Glutamatergic neuron (in vitro differentiated cells): ENCODE results near the gene FBXO21. TPM values are rescaled to one million over a fixed set of nuclear protein-coding genes. Genes with fewer than 3 reads are reported as not detected.
A peak's percentile ranks its signal among the peaks of the same experiment; 100 is the strongest.

ENCODE experiments used
- DNase-seq: peaks from one replicate; pipeline ENCODE4 v3.0.0; 2022
- H3K27ac Mint-ChIP-seq: one replicate; pipeline ENCODE4 v1.8.0; 2020; ENCODE audit warnings: mild to moderate bottlenecking, mixed read lengths, inconsistent platforms; ENCODE audit not compliant: unreplicated experiment
- H3K27me3 Mint-ChIP-seq: one replicate; pipeline ENCODE4 v1.8.0; 2020; ENCODE audit warnings: mild to moderate bottlenecking, moderate library complexity, mixed read lengths, inconsistent platforms; ENCODE audit not compliant: unreplicated experiment
- H3K36me3 Mint-ChIP-seq: one replicate; pipeline ENCODE4 v1.8.0; 2020; ENCODE audit warnings: mild to moderate bottlenecking, mixed read lengths, inconsistent platforms; ENCODE audit not compliant: unreplicated experiment
- H3K4me1 Mint-ChIP-seq: one replicate; pipeline ENCODE4 v1.8.0; 2020; ENCODE audit warnings: mild to moderate bottlenecking, low read depth, mixed read lengths, inconsistent platforms; ENCODE audit not compliant: unreplicated experiment
- H3K4me3 Mint-ChIP-seq: one replicate; pipeline ENCODE4 v1.8.0; 2020; ENCODE audit warnings: mild to moderate bottlenecking, mixed read lengths, inconsistent platforms; ENCODE audit not compliant: unreplicated experiment
- H3K9me3 Mint-ChIP-seq: one replicate; pipeline ENCODE4 v1.8.0; 2020; ENCODE audit warnings: mild to moderate bottlenecking, moderate library complexity, mixed read lengths, inconsistent platforms; ENCODE audit not compliant: unreplicated experiment
- CTCF ChIP-seq: fragments of 200-600 bp; sonication (generic); IDR thresholded peaks from one replicate; pipeline ENCODE4 v1.5.0; 2021; ENCODE audit not compliant: partially characterized antibody, unreplicated experiment
- long read RNA-seq: library from polyadenylated mRNA; unstranded; transcript quantifications from one replicate; pipeline ENCODE4 v2.0.0, GENCODE V29; 2020; ENCODE audit not compliant: unreplicated experiment
- total RNA-seq: library from RNA; stranded (reverse); fragmentation: NEBNext Ultra II Directional; extraction: Animal tissue kit (Norgen Biotek cat#: 25700); gene quantifications from one replicate; pipeline ENCODE4 v1.2.1, GENCODE V29; 2021; ENCODE audit not compliant: unreplicated experiment

FBXO21 gene
- total RNA-seq = 52.7 TPM
- long read RNA-seq, full-length matches to known transcripts = 24 of 25 reads
- long read RNA-seq, partial matches to known transcripts = 0 of 25 reads
- long read RNA-seq, other reads (novel, unspliced or antisense) = 1 of 25 reads

GRCh38 chr12:117190210-117190781 lies at the start of gene FBXO21:
Gene FBXO21 (minus strand): TSS chr12:117190470. CDS start chr12:117190456, 14 bp downstream.
- Mint-ChIP-seq H3K4me3 (peak within 1 kb of the TSS; percentile 95), H3K36me3 (peaks cover 4% of the 10 kb centered on the region), H3K9me3 (peaks cover 9% of the 10 kb centered on the region), H3K4me1 (peaks cover 5% of the 10 kb centered on the region), H3K27me3 (peaks cover 3% of the 10 kb centered on the region), H3K27ac (peak within 1 kb of the TSS; percentile 74)
- DNase-seq = peak; percentile 95
- TF ChIP-seq CTCF = no peak

- H3K4me1 Mint-ChIP-seq = no peaks in the 10 kb centered on the region
- no peaks in the 10 kb centered on the region for H3K27me3 Mint-ChIP-seq
- no peaks in the 10 kb centered on the region for H3K9me3 Mint-ChIP-seq
- H3K27ac Mint-ChIP-seq = no peak overlapping the region
- TF ChIP-seq CTCF = peak; percentile 97
- peak; percentile 99 for DNase-seq
- H3K36me3 Mint-ChIP-seq = no peaks in the 10 kb centered on the region
- no peak overlapping the region for H3K4me3 Mint-ChIP-seq
These were observed 46.3 kb upstream of the FBXO21 start for GRCh38 chr12:117236456-117237001.

- Mint-ChIP-seq H3K27me3 (no peaks in the 10 kb centered on the region), H3K4me3 (no peak overlapping the region), H3K27ac (no peak overlapping the region), H3K4me1 (no peaks in the 10 kb centered on the region), H3K36me3 (no peaks in the 10 kb centered on the region), H3K9me3 (no peaks in the 10 kb centered on the region)
- no peak for DNase-seq
- TF ChIP-seq CTCF = no peak
These were observed 45.0 kb upstream of the FBXO21 start for GRCh38 chr12:117235261-117235660.

- H3K4me1 Mint-ChIP-seq = no peaks in the 10 kb centered on the region
- no peak overlapping the region for H3K4me3 Mint-ChIP-seq
- no peaks in the 10 kb centered on the region for H3K9me3 Mint-ChIP-seq
- no peak overlapping the region for H3K27ac Mint-ChIP-seq
- no peak for DNase-seq
- no peaks in the 10 kb centered on the region for H3K27me3 Mint-ChIP-seq
- no peak for TF ChIP-seq CTCF
- no peaks in the 10 kb centered on the region for H3K36me3 Mint-ChIP-seq
These were observed 44.2 kb upstream of the FBXO21 start for GRCh38 chr12:117234441-117234840.

GRCh38 chr12:117231750-117232149 lies 41.5 kb upstream of the FBXO21 start:
- H3K27ac Mint-ChIP-seq = no peak overlapping the region
- no peak for DNase-seq
- no peak for TF ChIP-seq CTCF
- H3K9me3 Mint-ChIP-seq = no peaks in the 10 kb centered on the region
- no peaks in the 10 kb centered on the region for H3K4me1 Mint-ChIP-seq
- H3K4me3 Mint-ChIP-seq = no peak overlapping the region
- no peaks in the 10 kb centered on the region for H3K36me3 Mint-ChIP-seq
- no peaks in the 10 kb centered on the region for H3K27me3 Mint-ChIP-seq
